ENCODE measurements around the gene SEMA6A. TPM values are rescaled to one million over a fixed set of nuclear protein-coding genes. Genes with fewer than 3 reads are reported as not detected.
A peak's percentile ranks its signal among the peaks of the same experiment; 100 is the strongest.

SEMA6A gene
- total RNA-seq, 1 donor from 2014 or later: 18.8 TPM

DNA sequence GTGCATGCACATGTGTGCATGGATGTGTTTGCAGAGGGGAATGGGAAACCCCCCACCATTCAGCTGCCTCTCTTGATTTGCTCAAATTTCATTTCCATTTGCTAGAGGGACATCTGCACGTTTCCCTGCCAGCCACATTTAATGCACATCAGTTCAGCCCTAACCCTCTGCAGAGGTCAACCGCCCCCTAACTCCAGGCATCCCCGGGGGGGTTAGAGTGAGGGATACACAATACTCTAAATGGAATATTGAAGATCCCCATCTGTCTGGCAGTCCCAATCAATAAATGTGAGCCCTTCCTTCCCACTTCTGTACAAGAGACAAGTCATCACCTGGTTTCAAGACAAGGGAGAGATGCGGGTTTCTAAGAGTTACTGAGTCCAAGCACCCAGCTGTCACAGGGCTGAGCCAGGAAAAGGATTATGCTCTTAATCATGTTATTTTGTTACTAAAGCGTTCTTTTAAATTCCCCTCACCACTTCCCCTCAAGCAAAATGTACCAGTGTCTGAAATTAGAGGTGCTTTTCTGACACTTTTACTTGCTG lies 134.1 kb downstream of the SEMA6A start:
- no peak for DNase-seq (ENCODE audit: low read depth in 2 of 2)

DNA sequence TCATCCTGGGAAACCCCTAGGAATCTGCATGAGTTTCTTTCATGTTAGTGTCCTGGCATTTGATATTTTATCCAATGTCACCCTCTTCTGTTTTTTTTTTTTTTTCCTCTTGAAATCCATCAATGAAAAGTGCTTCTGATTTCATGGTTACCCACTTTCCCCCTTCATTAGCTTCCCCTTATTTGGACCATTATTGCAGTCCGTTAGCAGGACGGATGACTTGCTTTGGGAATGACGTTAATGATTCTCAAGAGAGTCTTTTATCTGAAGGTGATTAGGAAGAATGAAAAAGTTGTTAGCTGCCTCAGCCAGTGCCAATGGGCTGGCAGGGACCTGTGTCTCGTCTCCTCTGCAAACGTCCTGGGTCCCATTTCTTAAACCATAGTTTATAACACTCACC lies 134.7 kb downstream of the SEMA6A start:
- DNase-seq (ENCODE audit: low read depth in 2 of 2): no peak

DNA sequence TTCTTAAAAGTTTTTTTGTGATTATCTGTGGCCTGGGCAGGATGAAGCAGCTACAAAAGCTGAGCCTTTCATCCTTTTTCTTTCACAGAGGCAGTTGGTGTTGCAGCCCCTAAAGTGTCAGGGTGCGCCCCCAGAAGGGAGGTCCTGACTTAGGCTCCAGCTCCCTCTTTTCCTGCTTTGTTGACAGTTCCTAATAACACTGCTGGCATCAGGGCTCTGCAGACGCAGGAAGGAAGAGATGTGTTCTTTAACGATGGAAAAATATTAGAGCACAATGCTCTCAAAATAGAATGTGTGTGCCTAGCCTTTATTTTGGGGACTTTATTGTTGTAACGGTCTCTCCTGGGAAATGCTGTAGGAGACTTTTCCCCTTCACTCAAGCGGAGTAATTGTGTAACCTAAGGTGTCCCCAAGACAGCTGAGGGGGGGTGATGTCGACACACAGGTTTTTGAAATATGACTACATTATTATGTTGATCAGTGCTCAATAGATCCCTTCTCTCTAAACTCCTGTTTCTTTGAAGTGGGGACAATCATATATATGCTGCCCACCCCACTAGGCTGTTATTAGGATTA lies 135.6 kb downstream of the SEMA6A start:
- DNase-seq (ENCODE audit: low read depth in 2 of 2): no peak

DNA sequence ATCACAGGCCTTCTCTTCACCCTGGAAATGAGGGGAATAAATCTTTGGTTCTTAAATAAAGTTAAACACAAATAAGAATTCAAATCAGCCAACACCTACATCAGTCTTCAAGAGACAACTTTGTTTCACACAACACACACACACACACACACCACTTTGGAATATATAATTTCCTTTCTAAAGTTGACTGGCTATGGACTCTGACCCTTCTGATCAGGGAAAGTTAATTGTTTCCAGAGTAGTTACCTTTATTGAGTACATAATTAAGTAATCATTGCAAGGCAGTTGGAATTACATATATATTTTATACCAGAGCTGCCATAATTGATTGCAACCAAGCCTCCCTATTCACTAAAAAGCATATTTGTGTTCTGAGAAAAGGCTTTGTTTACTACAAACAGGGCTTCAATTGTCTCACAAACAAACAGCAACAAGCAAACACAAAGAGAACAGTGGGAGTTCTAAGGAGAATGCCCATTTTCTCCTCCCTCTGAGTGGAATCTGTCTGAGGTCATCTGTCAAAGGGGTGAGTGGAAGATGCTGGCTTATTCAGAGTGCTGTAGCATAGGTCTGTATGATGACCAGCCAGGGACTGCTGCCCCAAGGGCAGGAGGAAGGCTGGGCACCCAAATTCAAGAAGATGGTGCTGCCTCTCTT lies 136.6 kb downstream of the SEMA6A start:
- no peak for DNase-seq (ENCODE audit: low read depth in 2 of 2)

DNA sequence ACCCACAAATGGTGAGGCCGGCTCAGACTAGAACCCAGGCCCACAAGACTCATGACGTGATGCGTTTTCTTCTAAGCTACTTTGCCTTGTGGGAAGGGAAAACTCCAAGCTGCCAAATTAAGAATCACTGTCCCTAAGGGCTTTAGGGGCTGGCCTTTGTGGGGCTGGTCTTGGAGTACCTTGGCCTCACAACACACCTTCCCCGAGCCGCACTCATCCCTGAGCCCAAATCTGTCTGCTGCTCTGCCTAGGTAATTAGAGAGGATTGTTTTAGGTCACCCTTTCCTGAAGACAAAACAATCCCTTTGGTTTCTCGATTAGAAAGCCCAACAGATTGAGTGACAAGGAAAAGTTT lies 137.3 kb downstream of the SEMA6A start:
- DNase-seq (ENCODE audit: low read depth in 2 of 2): no peak

DNA sequence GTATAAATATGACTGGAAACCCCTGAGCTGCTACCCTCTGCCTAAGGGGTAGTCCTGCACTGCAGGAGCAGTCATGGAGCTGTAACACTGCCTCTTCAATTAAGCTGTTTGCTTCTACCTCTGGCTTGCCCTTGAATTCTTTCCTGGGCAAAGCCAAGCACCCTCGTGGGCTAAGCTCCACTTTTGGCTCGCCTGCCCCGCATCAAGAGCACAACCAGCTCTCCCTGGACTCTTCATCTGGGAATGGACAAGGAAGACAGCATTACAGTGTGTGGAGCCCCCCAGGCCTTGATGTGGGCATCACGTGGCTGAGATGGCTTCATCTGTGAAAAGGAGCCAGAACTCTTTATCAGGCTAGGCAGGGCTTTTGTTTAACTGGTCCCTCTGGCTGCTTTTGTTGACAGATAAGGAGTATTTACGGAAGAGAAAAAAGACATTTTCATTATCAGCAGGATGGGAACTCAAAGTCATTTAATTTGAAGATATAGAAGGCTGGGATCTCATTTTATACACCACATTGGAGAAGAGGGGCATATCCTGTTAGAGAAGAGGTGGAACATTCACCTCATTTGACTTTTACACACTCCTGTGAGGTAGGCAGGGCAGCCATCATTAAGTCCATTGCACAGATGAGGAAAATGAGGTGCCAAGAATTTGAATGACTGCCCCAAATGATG lies 137.8 kb downstream of the SEMA6A start:
- no peak for DNase-seq (ENCODE audit: low read depth in 2 of 2)

DNA sequence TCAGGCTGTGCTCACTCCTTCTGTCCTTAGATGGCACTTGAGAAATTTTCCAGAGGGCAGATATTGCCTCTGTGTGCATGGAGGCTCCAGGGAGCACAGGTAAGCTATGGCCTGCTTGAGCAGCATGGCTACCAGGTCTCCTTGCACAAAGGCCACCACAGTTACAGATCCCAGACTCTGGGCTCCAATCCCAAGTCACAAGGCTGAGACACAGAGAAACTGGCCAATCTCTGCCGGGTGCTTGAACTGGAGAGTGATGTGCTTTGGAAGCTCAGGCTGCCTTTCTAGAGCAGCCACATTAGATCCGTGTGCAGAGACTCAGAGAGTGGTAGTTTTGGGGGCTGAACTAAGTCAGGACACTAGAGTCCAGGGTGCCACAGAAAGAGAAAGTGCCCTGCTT lies 145.7 kb downstream of the SEMA6A start:
- DNase-seq (ENCODE audit: low read depth in 2 of 2): no peak

DNA sequence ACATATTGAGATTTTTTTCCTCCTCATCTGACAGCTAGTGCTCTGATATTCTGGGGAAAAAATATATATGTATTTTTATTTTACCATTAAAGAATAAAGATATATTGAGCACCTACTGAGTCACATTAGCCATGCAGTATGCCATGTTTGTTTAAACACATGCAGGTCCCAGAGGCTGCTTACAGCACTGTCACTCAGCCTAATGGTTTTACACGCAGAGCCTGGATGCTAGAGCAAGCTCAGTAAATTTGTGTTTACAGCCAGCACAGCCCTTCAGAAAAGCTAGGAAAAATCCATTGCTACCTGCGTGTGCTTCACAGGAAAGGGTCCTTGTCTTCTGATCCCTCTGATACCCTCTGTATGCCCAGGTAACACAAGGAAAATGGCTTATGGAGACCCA lies 146.2 kb downstream of the SEMA6A start:
- DNase-seq (ENCODE audit: low read depth in 2 of 2): no peak

DNA sequence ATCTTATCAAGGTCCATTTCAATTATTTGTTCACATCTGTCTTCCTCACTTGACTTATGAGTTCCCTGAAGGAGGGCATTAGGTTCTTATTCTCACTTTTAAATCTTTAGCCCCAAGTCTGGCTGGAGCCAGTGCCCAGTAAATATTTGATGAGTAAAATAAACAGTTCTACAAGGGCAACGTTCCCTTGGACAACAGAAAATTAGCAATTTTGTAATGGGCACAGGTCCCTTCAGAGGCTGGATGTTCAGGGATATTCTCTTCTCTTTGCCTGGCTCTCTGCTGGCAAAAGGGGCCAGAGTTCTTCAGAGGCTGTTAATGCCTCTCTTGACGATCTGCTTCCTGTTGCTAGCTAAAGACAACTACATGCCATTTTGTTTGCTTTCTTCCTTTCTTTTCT lies 149.7 kb downstream of the SEMA6A start:
- DNase-seq (ENCODE audit: low read depth in 2 of 2): no peak

DNA sequence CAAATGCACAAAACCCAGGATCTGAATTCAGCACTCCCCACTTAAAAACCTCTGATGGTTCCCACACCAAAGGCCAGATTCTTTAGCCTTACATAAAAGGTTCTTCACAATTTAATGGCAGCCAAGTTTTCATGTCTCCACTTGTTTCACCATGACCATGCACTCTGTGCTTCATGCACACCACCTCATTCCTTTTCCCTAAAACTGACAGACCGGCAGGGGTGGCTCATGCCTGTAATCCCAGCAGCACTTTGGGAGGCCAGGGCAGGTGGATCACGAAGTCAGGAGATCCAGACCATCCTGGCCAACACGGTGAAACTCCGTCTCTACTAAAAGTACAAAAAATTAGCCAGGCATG lies 150.4 kb downstream of the SEMA6A start:
- no peak for DNase-seq (ENCODE audit: low read depth in 2 of 2)

DNA sequence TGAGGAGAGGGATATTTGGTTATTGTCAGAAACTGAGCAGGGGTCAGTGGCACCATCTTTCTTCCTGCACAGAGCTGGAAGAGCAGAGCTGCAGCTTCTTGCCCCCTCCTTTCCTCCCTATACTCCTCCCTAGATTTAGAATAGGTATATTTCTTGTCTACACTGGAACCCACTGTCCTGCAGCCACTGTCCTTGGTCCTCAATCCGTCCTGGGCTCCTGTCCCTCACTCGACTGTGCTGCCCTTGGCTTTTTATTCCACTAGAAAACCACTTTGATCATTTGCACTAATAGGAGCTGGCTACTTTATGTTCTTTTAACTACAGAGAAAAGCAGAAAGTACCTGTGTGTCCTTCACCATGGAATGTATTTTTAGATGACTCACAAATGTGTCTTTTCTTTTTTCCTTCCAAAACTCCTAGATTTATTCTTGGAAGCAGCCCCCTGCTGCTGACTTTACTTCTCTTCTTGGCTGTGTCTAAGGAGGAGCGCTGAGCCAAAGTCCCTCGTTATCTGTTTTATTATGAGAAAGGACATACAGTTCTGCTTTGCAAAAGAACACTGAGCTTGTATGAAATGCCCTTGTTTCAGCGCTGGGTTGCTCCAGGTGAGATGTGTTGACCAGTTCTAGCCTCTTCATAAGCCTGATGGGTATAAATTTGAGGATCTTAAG lies 150.9 kb downstream of the SEMA6A start:
- no peak for DNase-seq (ENCODE audit: low read depth in 2 of 2)

DNA sequence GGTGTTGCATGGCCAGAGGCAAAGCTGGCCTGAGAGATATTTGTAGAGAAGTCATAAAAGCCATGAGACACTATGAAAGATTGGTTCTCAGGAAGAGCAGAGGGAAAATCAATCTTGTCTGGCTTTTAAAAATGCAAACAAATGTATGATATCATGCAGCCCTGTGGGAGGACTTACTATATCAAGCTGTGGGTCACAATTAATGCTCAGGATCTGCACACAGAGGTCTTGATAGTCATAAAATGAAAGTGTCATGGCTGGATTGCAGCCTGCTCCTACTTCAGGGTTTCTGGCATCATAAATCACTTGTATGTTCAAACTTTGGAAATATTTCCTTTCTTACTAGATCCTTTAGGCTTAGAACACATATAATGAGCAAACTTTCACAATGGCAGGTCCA lies 151.5 kb downstream of the SEMA6A start:
- DNase-seq (ENCODE audit: low read depth in 2 of 2): no peak

DNA sequence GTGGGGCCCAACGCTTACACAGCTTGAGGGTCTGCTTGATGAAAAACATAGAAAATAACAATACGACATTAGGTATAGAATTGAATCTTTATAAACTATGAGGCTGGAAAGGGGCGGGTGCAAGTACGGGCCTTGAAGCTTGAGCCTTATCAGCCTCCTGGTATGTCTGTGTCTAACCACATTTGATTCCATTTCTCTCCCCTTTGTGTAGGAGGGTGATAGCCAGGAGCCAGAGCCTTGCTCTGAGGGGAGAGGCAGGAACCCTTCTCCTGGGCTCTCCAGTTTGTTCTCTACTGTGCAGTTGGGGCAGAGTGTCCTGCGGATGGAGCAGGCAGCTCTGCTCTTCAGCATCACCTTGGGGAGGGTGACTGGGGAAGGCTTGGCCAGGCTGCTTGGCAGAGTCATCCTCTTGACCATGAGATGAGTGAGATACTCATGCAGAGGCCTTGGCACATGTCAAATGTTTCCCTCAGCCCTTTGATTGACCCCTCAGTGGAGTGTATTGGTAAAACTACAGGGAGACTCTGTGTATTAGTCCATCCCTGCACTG lies 153.5 kb downstream of the SEMA6A start:
- DNase-seq (ENCODE audit: low read depth in 2 of 2): no peak

DNA sequence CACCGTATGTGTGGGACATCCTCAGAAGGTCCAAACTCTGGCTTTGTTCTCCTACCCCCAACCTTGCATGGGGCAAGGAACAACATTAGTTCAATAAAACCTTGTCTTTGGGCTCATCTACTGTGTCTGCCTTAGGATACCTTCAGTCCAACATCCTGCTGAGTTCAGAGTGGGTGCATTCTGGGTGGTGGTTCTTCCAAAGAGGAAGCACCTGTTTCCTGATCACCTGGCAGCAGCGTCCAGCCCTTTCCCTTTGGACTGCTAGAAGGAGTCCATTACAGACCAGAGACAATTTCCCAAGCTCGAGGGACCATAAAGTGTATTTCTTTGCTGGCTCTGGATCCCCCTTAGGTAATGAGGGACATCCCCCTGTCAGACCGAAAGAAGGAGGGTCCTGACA lies 154.1 kb downstream of the SEMA6A start:
- DNase-seq (ENCODE audit: low read depth in 2 of 2): peak; percentile 55 to 80

DNA sequence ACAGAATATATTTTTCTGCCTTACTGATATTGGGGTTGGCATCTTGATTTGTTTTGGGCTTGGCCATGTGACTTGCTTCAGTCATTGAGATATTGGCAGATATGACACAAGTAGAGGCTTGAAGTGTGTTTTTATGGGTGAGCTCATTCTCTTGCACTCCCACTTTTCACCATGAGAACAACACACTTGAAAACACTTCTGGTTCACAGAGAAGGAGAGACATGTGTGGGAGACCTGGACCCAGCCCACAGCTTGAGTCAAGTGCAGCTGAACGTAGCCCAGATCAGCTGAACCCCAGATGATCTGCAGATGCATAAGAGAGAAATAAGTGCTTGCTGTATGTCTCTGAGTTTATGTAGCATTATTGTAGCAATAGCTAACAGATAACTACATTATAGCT lies 155.4 kb downstream of the SEMA6A start:
- DNase-seq (ENCODE audit: low read depth in 2 of 2): no peak

DNA sequence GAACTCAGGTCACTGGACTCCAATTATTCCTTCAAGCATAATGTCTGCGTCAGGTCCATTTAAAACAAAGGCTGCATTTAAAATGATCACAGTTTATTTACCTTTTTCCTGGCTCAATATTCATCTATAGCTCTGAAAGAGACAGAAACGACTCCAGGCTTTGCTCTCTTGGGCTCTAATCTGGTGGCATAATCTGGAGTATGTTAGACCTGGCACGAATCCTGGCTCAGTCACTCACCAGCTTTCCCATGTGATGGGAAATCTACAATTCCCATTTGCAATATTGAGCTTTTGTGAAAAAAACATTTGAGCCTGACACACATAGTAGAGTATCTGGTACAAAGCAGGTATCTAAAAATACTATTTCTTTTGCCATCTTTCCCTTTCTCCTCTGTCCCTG lies 155.8 kb downstream of the SEMA6A start:
- no peak for DNase-seq (ENCODE audit: low read depth in 2 of 2)

DNA sequence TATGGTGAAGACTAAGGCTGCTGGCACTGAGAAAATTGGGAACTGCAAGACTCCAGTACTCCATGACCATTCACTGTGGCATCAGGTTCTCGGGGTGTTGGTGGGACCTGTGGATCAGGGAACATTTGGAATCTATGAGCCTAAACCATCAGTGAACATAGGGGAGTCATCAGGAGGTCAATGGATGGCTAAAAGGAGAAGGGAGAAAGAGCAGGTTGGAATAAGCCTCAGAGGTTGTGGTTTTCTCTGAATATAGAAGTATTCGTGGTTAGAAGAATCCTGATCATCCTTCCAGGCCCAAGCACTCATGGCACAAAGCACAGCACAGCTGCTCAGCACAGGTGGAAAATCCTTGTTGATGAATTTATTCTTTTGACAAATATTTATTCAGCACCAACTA lies 156.6 kb downstream of the SEMA6A start:
- no peak for DNase-seq (ENCODE audit: low read depth in 2 of 2)

DNA sequence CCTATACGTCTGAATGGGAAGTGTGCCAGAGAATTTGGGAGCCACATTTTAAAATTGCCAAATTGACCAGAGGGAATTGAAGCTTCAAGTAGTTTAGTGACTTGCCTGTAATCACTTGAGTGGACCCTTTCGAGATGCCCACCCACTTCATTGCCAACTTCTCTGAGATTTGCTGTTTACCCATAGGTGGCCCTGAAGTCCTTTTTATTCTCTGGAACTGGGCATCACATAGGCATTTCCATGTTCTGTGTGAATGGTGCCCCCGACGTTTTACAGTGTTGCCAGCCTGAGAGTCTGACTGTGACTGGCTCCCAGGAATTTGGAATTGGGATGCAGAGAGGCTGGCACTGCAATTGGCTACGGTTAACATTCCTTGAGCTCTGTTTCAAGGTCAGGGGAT lies 158.6 kb downstream of the SEMA6A start:
- no peak for DNase-seq (ENCODE audit: low read depth in 2 of 2)

DNA sequence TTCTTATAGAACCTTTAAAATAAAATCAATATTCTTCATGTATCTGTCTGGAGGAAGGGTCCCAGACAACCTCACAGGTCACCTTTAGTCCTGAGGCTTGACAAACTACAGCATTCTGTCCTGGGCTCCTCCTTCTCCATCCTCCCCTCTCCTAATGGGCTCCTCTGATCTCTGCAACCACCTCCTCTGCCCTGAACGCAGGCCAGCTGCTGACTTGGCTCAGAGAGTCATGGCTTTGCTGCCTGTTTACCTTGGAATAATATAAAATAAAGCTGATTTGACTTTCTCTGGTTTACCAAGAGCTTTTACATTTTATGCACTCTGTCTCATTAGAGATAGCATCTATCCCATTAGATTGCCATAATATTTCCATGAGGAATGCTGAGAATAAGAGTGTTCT lies 159.4 kb downstream of the SEMA6A start:
- no peak for DNase-seq (ENCODE audit: low read depth in 2 of 2)

DNA sequence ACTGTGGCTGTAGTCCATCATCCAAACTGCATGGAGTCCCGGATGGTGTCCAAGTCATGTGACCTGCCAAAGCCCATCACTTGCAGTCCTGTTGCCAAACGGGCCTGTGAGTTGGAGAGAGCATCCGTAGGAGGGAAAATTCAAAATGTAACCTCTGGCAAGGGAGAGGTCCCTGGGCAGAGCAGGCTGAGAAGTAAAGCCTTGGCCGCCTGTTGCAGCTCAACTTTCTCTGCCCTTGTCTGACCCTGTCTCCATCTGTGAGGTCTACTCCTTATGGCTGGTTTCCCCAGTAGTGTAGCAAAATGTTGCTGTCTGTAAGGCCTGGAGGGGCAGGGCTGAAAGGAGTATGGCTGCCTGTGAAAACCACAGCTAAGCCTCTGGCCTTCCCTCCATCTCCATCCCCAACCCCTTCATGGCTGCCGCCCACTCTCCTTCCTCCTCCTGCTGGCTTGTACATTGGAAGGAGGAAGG lies 163.5 kb downstream of the SEMA6A start:
- DNase-seq (ENCODE audit: low read depth in 2 of 2): no peak

DNA sequence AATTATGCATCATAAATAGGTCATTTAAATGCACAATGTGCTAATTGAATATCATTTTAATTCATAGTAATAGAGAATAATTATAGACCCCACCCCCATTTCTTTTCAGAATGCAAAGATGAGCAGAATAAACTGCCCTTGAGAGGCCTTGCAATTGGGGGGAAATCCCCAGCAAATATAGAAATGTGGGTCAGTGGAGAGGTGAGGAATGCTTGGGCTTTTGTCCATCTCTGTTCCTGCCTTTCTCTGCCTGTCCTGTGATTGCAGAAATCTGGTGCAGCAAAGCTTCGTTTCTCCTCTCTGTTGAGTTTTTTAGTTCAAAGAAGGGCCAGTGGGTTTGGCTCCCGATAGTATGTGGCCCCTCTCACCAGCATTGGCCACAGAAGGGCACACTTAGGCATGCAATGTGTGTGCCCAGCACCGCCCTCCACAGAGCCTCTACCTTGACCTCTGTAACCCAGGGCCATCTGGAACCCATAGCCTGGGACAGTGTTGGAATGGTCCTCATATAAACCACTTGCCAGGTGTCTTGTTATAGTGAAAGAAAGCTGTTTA lies 164.2 kb downstream of the SEMA6A start:
- DNase-seq (ENCODE audit: low read depth in 2 of 2): peak in 1 of 2 donors; percentile 33

Data from lung microvascular endothelial cell (primary cell).